Measurements from ENCODE around the gene PIP4K2A. TPM values are rescaled to one million over a fixed set of nuclear protein-coding genes. Genes with fewer than 3 reads are reported as not detected.

The PIP4K2A gene
- total and polyA plus RNA-seq, 2 of the 13 experiments (the other 11 are each of a cell fraction or from before 2014, with no cell fraction given), result 9.1 to 22.6 TPM

DNA sequence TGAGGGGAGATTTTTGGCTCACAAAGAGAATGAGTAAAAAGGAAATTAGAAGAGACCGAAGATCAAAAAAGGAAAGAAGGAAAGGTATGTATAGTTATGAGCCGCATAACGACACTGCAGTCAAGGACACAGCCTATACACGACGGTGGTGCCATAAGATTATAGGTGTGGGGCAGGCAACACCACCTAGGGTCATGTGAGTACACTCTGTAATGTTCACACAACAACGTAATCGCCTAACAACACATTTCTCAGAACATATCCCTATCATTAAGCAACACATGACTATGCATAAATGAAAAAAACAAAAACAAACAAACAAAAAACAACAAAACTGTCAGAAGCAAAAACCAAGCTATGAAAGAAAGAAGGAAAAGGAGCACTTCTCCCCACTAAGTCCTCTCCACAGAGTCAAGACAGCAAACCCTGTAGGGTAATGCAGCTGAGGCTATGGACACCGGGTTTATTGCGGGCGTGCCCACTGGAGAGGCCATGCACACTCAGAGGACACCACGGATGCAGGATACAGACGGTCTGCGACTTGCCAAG, 45.1 kb downstream of the PIP4K2A start:
- H3K4me1 ChIP-seq (ENCODE audit: insufficient read depth, low read length), result peaks cover 47% of the 10 kb centered on the region
- H4K20me1 ChIP-seq (ENCODE audit: insufficient read depth, low read length), result 0 out of 2 replicates have a peak, but pooled peaks cover 4% of the 10 kb centered on the region
- in situ Hi-C loops (cut with HindIII; ENCODE audit: extremely low pct_ligation_motif_present, low pct_unique_long_range_greater_than_20kb) (no loop called here), intact Hi-C loops (cut with micrococcal nuclease; ENCODE audit: unreplicated experiment) (loop anchor here (10.0 kb wide), 1 partner anchor 46 kb away; the partner anchor contains the start of gene PIP4K2A)
- H3K4me2 ChIP-seq (ENCODE audit: low read depth, low read length), result no peak overlapping the region
- H3K79me2 ChIP-seq (ENCODE audit: insufficient read depth, low read length), result peaks cover 55% of the 10 kb centered on the region
- no peak for ATAC-seq
- POLR2A ChIA-PET, result no interaction called here
- CTCF ChIA-PET (ENCODE audit: low intra/inter-chr PET ratio, low total read pairs), result no interaction called here
- no peaks in the 10 kb centered on the region for H3K36me3 ChIP-seq (replicated peaks in 1 of 2; ENCODE audit: control insufficient read depth in 1 of 2, insufficient read depth in 2 of 2, low read length in 2 of 2)
- WGBS (ENCODE audit: low lambda C conversion rate), result 95% methylated on average over 13 of the region's 13 CpGs
- BruUV-seq (replicated peaks), result no TSS peak
- TF ChIP-seq ZNF740 (CRISPR knock-in tag; IDR thresholded peaks at IDR 0.05) (no peak), FOXC1 (CRISPR knock-in tag; IDR thresholded peaks at IDR 0.05; ENCODE audit: borderline replicate concordance) (no peak), KLF11 (CRISPR knock-in tag; IDR thresholded peaks at IDR 0.05) (no peak), ZNF644 (CRISPR knock-in tag; IDR thresholded peaks at IDR 0.05; ENCODE audit: low read depth) (no peak)
- no peak overlapping the region for H3K27ac ChIP-seq (ENCODE audit: extremely low read length, insufficient read depth, low read length)
- no peaks in the 10 kb centered on the region for H3K27me3 ChIP-seq (ENCODE audit: control insufficient read depth in 1 of 2, insufficient read depth in 2 of 2, low read length in 2 of 2)
- no peak overlapping the region for H3K4me3 ChIP-seq (replicated peaks in 1 of 3; ENCODE audit: insufficient read depth in 1 of 3, low read depth in 2 of 3, low read length in 3 of 3)
- no peak for FAIRE-seq
- H3K9ac ChIP-seq (ENCODE audit: insufficient read depth, low read depth, low read length), result no peak overlapping the region
- H3K9me3 ChIP-seq (ENCODE audit: low read length), result no peaks in the 10 kb centered on the region
- H2AFZ ChIP-seq (ENCODE audit: low read length), result no peak overlapping the region
- no peak for DNase-seq (ENCODE audit: low spot score)

DNA sequence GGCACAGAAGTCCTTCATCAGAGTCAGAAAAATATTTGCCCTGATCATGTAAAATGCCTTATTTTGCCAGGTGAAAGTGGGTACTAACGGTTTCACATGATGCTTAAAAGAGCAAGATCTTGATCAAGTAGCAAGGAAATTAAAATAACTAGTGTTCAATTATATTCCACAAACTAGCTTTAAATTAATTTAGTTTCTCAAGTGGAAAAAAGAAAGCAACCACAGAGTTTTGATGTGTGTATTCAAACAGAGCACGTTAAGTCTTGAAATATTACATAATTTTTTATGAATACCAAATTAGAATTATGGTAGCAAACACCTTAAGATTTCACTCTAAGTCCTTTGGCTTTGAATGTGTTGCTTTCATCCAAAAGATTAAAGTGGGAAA, 47.3 kb downstream of the PIP4K2A start:
- WGBS (ENCODE audit: low lambda C conversion rate), result 93% methylated on average over 2 of the region's 2 CpGs
- TF ChIP-seq ZNF34 (CRISPR knock-in tag; IDR thresholded peaks at IDR 0.05; ENCODE audit: borderline replicate concordance) (no peak), ZNF768 (CRISPR knock-in tag; IDR thresholded peaks at IDR 0.05) (no peak), ZNF160 (CRISPR knock-in tag; IDR thresholded peaks at IDR 0.05) (no peak), DMAP1 (CRISPR knock-in tag; IDR thresholded peaks at IDR 0.05) (no peak), ZSCAN22 (CRISPR knock-in tag; IDR thresholded peaks at IDR 0.05) (no peak), ZNF280D (CRISPR knock-in tag; IDR thresholded peaks at IDR 0.05) (no peak), ZNF747 (CRISPR knock-in tag; IDR thresholded peaks at IDR 0.05; ENCODE audit: borderline replicate concordance) (no peak), BATF2 (CRISPR knock-in tag; IDR thresholded peaks at IDR 0.05) (no peak), KMT2B (CRISPR knock-in tag; IDR thresholded peaks at IDR 0.05) (no peak), MXD3 (CRISPR knock-in tag; IDR thresholded peaks at IDR 0.05) (no peak), PITX1 (CRISPR knock-in tag; IDR thresholded peaks at IDR 0.05) (no peak), POLR2A (IDR thresholded peaks at IDR 0.05; ENCODE audit: insufficient read depth in 1 of 2, low read depth in 2 of 2, low read length in 2 of 2) (no peak), HOXA3 (CRISPR knock-in tag; IDR thresholded peaks at IDR 0.05) (no peak)

More for the DNA sequence above, 47.3 kb downstream of the PIP4K2A start:
- peaks cover 55% of the 10 kb centered on the region for H3K4me1 ChIP-seq (ENCODE audit: insufficient read depth, low read length)
- no peaks in the 10 kb centered on the region for H3K9me3 ChIP-seq (ENCODE audit: low read length)
- ChIA-PET CTCF (ENCODE audit: low intra/inter-chr PET ratio, low total read pairs) (no interaction called here), POLR2A (no interaction called here)
- DNase-seq (ENCODE audit: low spot score) (no peak), ATAC-seq (no peak), FAIRE-seq (no peak)
- H3K27me3 ChIP-seq (ENCODE audit: control insufficient read depth in 1 of 2, insufficient read depth in 2 of 2, low read length in 2 of 2), result no peaks in the 10 kb centered on the region
- intact Hi-C loops (cut with micrococcal nuclease; ENCODE audit: unreplicated experiment) (loop anchor here (10.0 kb wide), 1 partner anchor 48 kb away; the partner anchor contains the start of gene PIP4K2A), in situ Hi-C loops (cut with HindIII; ENCODE audit: extremely low pct_ligation_motif_present, low pct_unique_long_range_greater_than_20kb) (no loop called here)
- H3K27ac ChIP-seq (ENCODE audit: extremely low read length, insufficient read depth, low read length), result no peak overlapping the region
- no peak overlapping the region; a peak in 1 of 6 replicates for H3K4me3 ChIP-seq (replicated peaks in 1 of 3; ENCODE audit: insufficient read depth in 1 of 3, low read depth in 2 of 3, low read length in 3 of 3)
- 0 out of 2 replicates have a peak overlapping the region, but pooled peaks have one; percentile 53 for H3K4me2 ChIP-seq (ENCODE audit: low read depth, low read length)
- H3K9ac ChIP-seq (ENCODE audit: insufficient read depth, low read depth, low read length), result no peak overlapping the region
- H2AFZ ChIP-seq (ENCODE audit: low read length), result no peak overlapping the region
- H4K20me1 ChIP-seq (ENCODE audit: insufficient read depth, low read length), result 0 out of 2 replicates have a peak, but pooled peaks cover 4% of the 10 kb centered on the region
- H3K36me3 ChIP-seq (replicated peaks in 1 of 2; ENCODE audit: control insufficient read depth in 1 of 2, insufficient read depth in 2 of 2, low read length in 2 of 2), result no peaks in the 10 kb centered on the region
- peaks cover 46% of the 10 kb centered on the region for H3K79me2 ChIP-seq (ENCODE audit: insufficient read depth, low read length)
- no TSS peak for BruUV-seq (replicated peaks)
